Neural progenitor cell (in vitro differentiated cells): Measurements from ENCODE around the gene NFATC4. TPM values are rescaled to one million over a fixed set of nuclear protein-coding genes. Genes with fewer than 3 reads are reported as not detected.

Source experiments
- DNase-seq: peaks from one replicate; pipeline ENCODE4 v3.0.0-alpha.2; 2016; ENCODE audit warnings: low spot score
- H2AFZ ChIP-seq: fragments of 200-600 bp; sonication (generic); replicated peaks from 2 replicates; pipeline ENCODE4 v1.6.1; 2016; ENCODE audit warnings: antibody characterized with exemption
- H3F3A ChIP-seq: fragments of 200-600 bp; sonication (generic); 2 replicates; pipeline ENCODE4 v1.6.1; 2016; ENCODE audit warnings: antibody characterized with exemption, low read depth
- H3K27ac ChIP-seq: fragments of 200-600 bp; sonication (generic); 2 replicates; pipeline ENCODE4 v1.5.1; 2016; ENCODE audit warnings: mild to moderate bottlenecking
- H3K27me3 ChIP-seq: fragments of 200-600 bp; sonication (generic); 2 replicates; pipeline ENCODE4 v1.6.1; 2016; ENCODE audit warnings: mild to moderate bottlenecking, moderate library complexity
- H3K36me3 ChIP-seq: fragments of 200-600 bp; sonication (generic); 2 replicates; pipeline ENCODE4 v1.5.1; 2016
- H3K4me1 ChIP-seq: fragments of 200-600 bp; sonication (generic); 2 replicates; pipeline ENCODE4 v1.6.1; 2016; ENCODE audit warnings: mixed run types
- H3K4me2 ChIP-seq: fragments of 200-600 bp; sonication (generic); 2 replicates; pipeline ENCODE4 v1.6.1; 2016
- H3K4me3 ChIP-seq: fragments of 200-600 bp; sonication (generic); 2 replicates; pipeline ENCODE4 v1.5.1; 2016
- H3K79me2 ChIP-seq: fragments of 200-600 bp; sonication (generic); 2 replicates; pipeline ENCODE4 v1.6.1; 2016; ENCODE audit warnings: low read depth
- H3K9ac ChIP-seq: fragments of 200-600 bp; sonication (generic); 2 replicates; pipeline ENCODE4 v1.6.1; 2016
- H3K9me3 ChIP-seq: fragments of 200-600 bp; sonication (generic); 2 replicates; pipeline ENCODE4 v1.5.1; 2016; ENCODE audit warnings: low read depth
- H4K20me1 ChIP-seq: fragments of 200-600 bp; sonication (generic); 2 replicates; pipeline ENCODE4 v1.6.1; 2016; ENCODE audit warnings: low read depth
- H3K27ac Mint-ChIP-seq: 3 replicates; pipeline ENCODE4 v1.8.0; 2021; ENCODE audit warnings: mixed read lengths
- H3K27me3 Mint-ChIP-seq: 2 replicates; pipeline ENCODE4 v1.8.0; 2022; ENCODE audit warnings: low read depth, mild to moderate bottlenecking, inconsistent platforms, moderate library complexity, mixed read lengths; ENCODE audit not compliant: insufficient read depth
- H3K36me3 Mint-ChIP-seq: 3 replicates; pipeline ENCODE4 v1.8.0; 2021; ENCODE audit warnings: mixed read lengths
- H3K4me1 Mint-ChIP-seq: 3 replicates; pipeline ENCODE4 v1.8.0; 2021; ENCODE audit warnings: mixed read lengths
- H3K4me3 Mint-ChIP-seq: 3 replicates; pipeline ENCODE4 v1.8.0; 2021; ENCODE audit warnings: mild to moderate bottlenecking, moderate library complexity, mixed read lengths
- H3K9me3 Mint-ChIP-seq: 3 replicates; pipeline ENCODE4 v1.8.0; 2020; ENCODE audit warnings: mixed read lengths
- CTCF ChIP-seq: fragments of 200-600 bp; sonication (generic); IDR thresholded peaks from 2 replicates; pipeline ENCODE4 v1.5.1; 2017; ENCODE audit warnings: antibody characterized with exemption, mild to moderate bottlenecking
- EZH2 ChIP-seq: fragments of 200-600 bp; sonication (generic); IDR thresholded peaks from 2 replicates; pipeline ENCODE4 v1.6.1; 2017; ENCODE audit warnings: antibody characterized with exemption, mild to moderate bottlenecking, moderate library complexity
- EZH2phosphoT487 ChIP-seq: fragments of 200-600 bp; sonication (generic); IDR thresholded peaks from 2 replicates; pipeline ENCODE4 v1.6.1; 2017; ENCODE audit warnings: antibody characterized with exemption
- small RNA-seq: library from RNA; depleted of rRNA; stranded (forward); fragments of <200 nt; gene quantifications from one replicate; pipeline ENCODE3, GENCODE V24; 2015
- total RNA-seq: library from RNA; depleted of rRNA; stranded (reverse); fragments of >200 nt; gene quantifications from 2 replicates; pipeline ENCODE4 v1.2.3, GENCODE V29; 2015; ENCODE audit warnings: low replicate concordance

The NFATC4 gene
- total RNA-seq, 1 donor from 2014 or later: 38.2 TPM

- Histone ChIP-seq H3F3A (peaks cover 17% of the 10 kb centered on the region), H3K9me3 (no peaks in the 10 kb centered on the region), H3K36me3 (no peaks in the 10 kb centered on the region), H3K27ac (no peak overlapping the region), H3K4me2 (no peak overlapping the region), H2AFZ (no peak overlapping the region), H3K4me3 (no peak overlapping the region), H3K4me1 (no peaks in the 10 kb centered on the region), H3K79me2 (peaks cover 4% of the 10 kb centered on the region), H4K20me1 (peaks cover 22% of the 10 kb centered on the region), H3K27me3 (peaks cover 48% of the 10 kb centered on the region), H3K9ac (no peak overlapping the region)
- peaks cover under 1% of the 10 kb centered on the region for H3K36me3 Mint-ChIP-seq
- H3K4me1 Mint-ChIP-seq: peaks cover 17% of the 10 kb centered on the region
- H3K27me3 Mint-ChIP-seq: peaks cover 8% of the 10 kb centered on the region
- H3K4me3 Mint-ChIP-seq: peak overlapping the region; percentile 25
- TF ChIP-seq EZH2phosphoT487: no peak
- no peak for TF ChIP-seq EZH2
- no peak for TF ChIP-seq CTCF
- no peak for DNase-seq
- H3K27ac Mint-ChIP-seq: no peak overlapping the region
- no peaks in the 10 kb centered on the region for H3K9me3 Mint-ChIP-seq
Measured at GRCh38 chr14:24427537-24428508, 59.8 kb downstream of the NFATC4 start.

- no peak overlapping the region for H3K27ac ChIP-seq
- H3K27ac Mint-ChIP-seq: peak overlapping the region; percentile 88
Measured at GRCh38 chr14:24428628-24429394, 60.8 kb downstream of the NFATC4 start.

More at GRCh38 chr14:24428628-24429394, 60.8 kb downstream of the NFATC4 start:
- DNase-seq: no peak
- Mint-ChIP-seq H3K27me3 (peaks cover 8% of the 10 kb centered on the region), H3K4me3 (peak overlapping the region; percentile 87), H3K9me3 (no peaks in the 10 kb centered on the region), H3K4me1 (peaks cover 17% of the 10 kb centered on the region), H3K36me3 (peaks cover 3% of the 10 kb centered on the region)
- H3K4me1 ChIP-seq: no peaks in the 10 kb centered on the region
- peak overlapping the region; percentile 60 for H2AFZ ChIP-seq
- H3F3A ChIP-seq: peaks cover 17% of the 10 kb centered on the region
- TF ChIP-seq CTCF: no peak
- TF ChIP-seq EZH2phosphoT487: no peak
- no peak for TF ChIP-seq EZH2
- peaks cover 4% of the 10 kb centered on the region for H3K79me2 ChIP-seq
- H4K20me1 ChIP-seq: peaks cover 22% of the 10 kb centered on the region
- H3K27me3 ChIP-seq: peaks cover 38% of the 10 kb centered on the region
- H3K9me3 ChIP-seq: no peaks in the 10 kb centered on the region
- H3K4me3 ChIP-seq: no peak overlapping the region
- no peak overlapping the region for H3K9ac ChIP-seq
- H3K4me2 ChIP-seq: peak overlapping the region; percentile 89
- no peaks in the 10 kb centered on the region for H3K36me3 ChIP-seq

Small RNA genes lying within 50 kb of the gene (small RNA-seq; reads per million reads assigned to genes)
- gene RF00026: not detected

Other genes with a start within 250 kb of the NFATC4 start
- gene FITM1, start 237.5 kb upstream of the NFATC4 start, total RNA-seq: 0.77 and 1.2 TPM in 2 replicates
- gene PSME1, start 232.0 kb upstream of the NFATC4 start, total RNA-seq: 32.7 and 37.5 TPM in 2 replicates
- 14.0 and 23.8 TPM in 2 replicates for gene EMC9, start 226.6 kb upstream of the NFATC4 start, total RNA-seq
- gene PSME2, start 221.6 kb upstream of the NFATC4 start, total RNA-seq: 43.5 and 53.5 TPM in 2 replicates
- gene RNF31, start 220.7 kb upstream of the NFATC4 start, total RNA-seq: 28.8 and 38.3 TPM in 2 replicates
- gene IRF9, start 206.9 kb upstream of the NFATC4 start, total RNA-seq: 6.9 and 9.7 TPM in 2 replicates
- gene REC8, start 196.1 kb upstream of the NFATC4 start, total RNA-seq: 34.6 and 59.8 TPM in 2 replicates
- 15.9 and 35.5 TPM in 2 replicates for gene IPO4, start 179.4 kb upstream of the NFATC4 start, total RNA-seq
- gene TM9SF1, start 172.7 kb upstream of the NFATC4 start, total RNA-seq: 30.5 and 37.6 TPM in 2 replicates
- gene TSSK4, start 162.5 kb upstream of the NFATC4 start, total RNA-seq: not detected in 2 replicates
- gene CHMP4A, start 154.7 kb upstream of the NFATC4 start, total RNA-seq: 35.3 and 37.1 TPM in 2 replicates
- gene MDP1, start 152.1 kb upstream of the NFATC4 start, total RNA-seq: 18.3 and 20.1 TPM in 2 replicates
- 170 and 220 TPM in 2 replicates for gene NEDD8, start 135.8 kb upstream of the NFATC4 start, total RNA-seq
- gene GMPR2, start 135.3 kb upstream of the NFATC4 start, total RNA-seq: 98.4 and 101 TPM in 2 replicates
- gene TINF2, start 125.6 kb upstream of the NFATC4 start, total RNA-seq: 32.6 and 42.5 TPM in 2 replicates
- 2.6 and 4.9 TPM in 2 replicates for gene TGM1, start 105.0 kb upstream of the NFATC4 start, total RNA-seq
- 7.1 and 22.9 TPM in 2 replicates for gene RABGGTA, start 96.6 kb upstream of the NFATC4 start, total RNA-seq
- 19.7 and 27.4 TPM in 2 replicates for gene DHRS1, start 68.4 kb upstream of the NFATC4 start, total RNA-seq
- 14.8 and 24.7 TPM in 2 replicates for gene NOP9, start 68.3 kb upstream of the NFATC4 start, total RNA-seq
- gene CIDEB, start 60.2 kb upstream of the NFATC4 start, total RNA-seq: 0.12 TPM in 1 of 2 replicates, not detected in the other
- 1.8 and 9.0 TPM in 2 replicates for gene LTB4R2, start 58.0 kb upstream of the NFATC4 start, total RNA-seq
- 1.9 and 4.6 TPM in 2 replicates for gene LTB4R, start 56.7 kb upstream of the NFATC4 start, total RNA-seq
- not detected in 2 replicates for gene ADCY4, start 33.1 kb upstream of the NFATC4 start, total RNA-seq
- gene RIPK3, start 28.2 kb upstream of the NFATC4 start, total RNA-seq: not detected in 2 replicates
- 15.5 and 34.3 TPM in 2 replicates for gene NYNRIN, start 30.8 kb downstream of the NFATC4 start, total RNA-seq
- gene CBLN3, start 61.5 kb downstream of the NFATC4 start, total RNA-seq: 0.25 TPM in 1 of 2 replicates, not detected in the other
- gene KHNYN, start 61.8 kb downstream of the NFATC4 start, total RNA-seq: 20.4 and 34.7 TPM in 2 replicates
- gene SDR39U1, start 74.6 kb downstream of the NFATC4 start, total RNA-seq: 19.0 and 37.8 TPM in 2 replicates
- not detected in 2 replicates for gene CMA1, start 140.1 kb downstream of the NFATC4 start, total RNA-seq
- not detected in 2 replicates for gene CTSG, start 208.1 kb downstream of the NFATC4 start, total RNA-seq
- gene GZMH, start 241.5 kb downstream of the NFATC4 start, total RNA-seq: not detected in 2 replicates